ENCODE measurements around the gene APOBR. TPM values are rescaled to one million over a fixed set of nuclear protein-coding genes. Genes with fewer than 3 reads are reported as not detected.

The APOBR gene
- total RNA-seq, 2 donors from 2014 or later = 1.1 to 3.4 TPM

- Histone ChIP-seq H3K27me3 (replicated peaks; ENCODE audit: insufficient read depth) (no peaks in the 10 kb centered on the region), H3K27ac (no peak overlapping the region), H3K36me3 (no peaks in the 10 kb centered on the region), H3K9me3 (no peaks in the 10 kb centered on the region), H3K4me3 (no peak overlapping the region), H3K4me1 (ENCODE audit: control insufficient read depth in 1 of 2, low read depth in 2 of 2) (peaks cover 0 to 3% of the 10 kb centered on the region in 2 donors)
- DNase-seq (ENCODE audit: low spot score) (no peak), ATAC-seq (ENCODE audit: insufficient number of reproducible peaks, low FRiP score, low read depth) (no peak)
- TF ChIP-seq, protein P1, sequence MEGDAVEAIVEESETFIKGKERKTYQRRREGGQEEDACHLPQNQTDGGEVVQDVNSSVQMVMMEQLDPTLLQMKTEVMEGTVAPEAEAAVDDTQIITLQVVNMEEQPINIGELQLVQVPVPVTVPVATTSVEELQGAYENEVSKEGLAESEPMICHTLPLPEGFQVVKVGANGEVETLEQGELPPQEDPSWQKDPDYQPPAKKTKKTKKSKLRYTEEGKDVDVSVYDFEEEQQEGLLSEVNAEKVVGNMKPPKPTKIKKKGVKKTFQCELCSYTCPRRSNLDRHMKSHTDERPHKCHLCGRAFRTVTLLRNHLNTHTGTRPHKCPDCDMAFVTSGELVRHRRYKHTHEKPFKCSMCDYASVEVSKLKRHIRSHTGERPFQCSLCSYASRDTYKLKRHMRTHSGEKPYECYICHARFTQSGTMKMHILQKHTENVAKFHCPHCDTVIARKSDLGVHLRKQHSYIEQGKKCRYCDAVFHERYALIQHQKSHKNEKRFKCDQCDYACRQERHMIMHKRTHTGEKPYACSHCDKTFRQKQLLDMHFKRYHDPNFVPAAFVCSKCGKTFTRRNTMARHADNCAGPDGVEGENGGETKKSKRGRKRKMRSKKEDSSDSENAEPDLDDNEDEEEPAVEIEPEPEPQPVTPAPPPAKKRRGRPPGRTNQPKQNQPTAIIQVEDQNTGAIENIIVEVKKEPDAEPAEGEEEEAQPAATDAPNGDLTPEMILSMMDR (IDR thresholded peaks at IDR 0.05) = no peak
These were observed 53.9 kb downstream of the APOBR start for GRCh38 chr16:28548306-28548802.

Other genes starting within 250 kb of the APOBR start
- under 1 TPM; 0.81 to 0.92 TPM for gene SBK1, start 202.1 kb upstream of the APOBR start, total RNA-seq
- 1 to 10 TPM; 2.2 to 8.2 TPM for gene NPIPB6, start 131.1 kb upstream of the APOBR start, total RNA-seq
- gene EIF3CL, start 90.8 kb upstream of the APOBR start, total RNA-seq = 100 to 1,000 TPM in 1 of 2 donors, 10 to 100 TPM in 1; 72.4 to 107 TPM
- gene NPIPB7, start 22.3 kb upstream of the APOBR start, total RNA-seq = not detected
- 10 to 100 TPM; 16.9 to 25.2 TPM for gene CLN3, start 2.6 kb upstream of the APOBR start, total RNA-seq
- 1 to 10 TPM in 1 of 2 donors, under 1 TPM in 1; 0.68 to 2.5 TPM for gene IL27, start 12.2 kb downstream of the APOBR start, total RNA-seq
- 10 to 100 TPM; 17.7 to 53.5 TPM for gene NUPR1, start 44.3 kb downstream of the APOBR start, total RNA-seq
- gene SGF29, start 59.3 kb downstream of the APOBR start, total RNA-seq = 10 to 100 TPM; 17.8 to 26.9 TPM
- gene SULT1A2, start 102.4 kb downstream of the APOBR start, total RNA-seq = not detected
- 10 to 100 TPM in 1 of 2 donors, 1 to 10 TPM in 1; 7.0 to 27.2 TPM for gene SULT1A1, start 115.4 kb downstream of the APOBR start, total RNA-seq
- not detected for gene NPIPB8, start 143.4 kb downstream of the APOBR start, total RNA-seq
- 100 to 1,000 TPM; 167 to 206 TPM for gene EIF3C, start 216.8 kb downstream of the APOBR start, total RNA-seq